Esophagus squamous epithelium (tissue), 4 donors: Measurements from ENCODE around the gene DSE.

Experiments
- POLR2A ChIP-seq, 4 donors: fragments of 450-650 bp; IDR thresholded peaks; one replicate each; pipeline ENCODE4 v1.6.1; 2017; ENCODE audit warnings: antibody characterized with exemption in 4 of 4, mild to moderate bottlenecking in 4 of 4, moderate library complexity in 3 of 4
- TF ChIP-seq, protein P1 (sequence below), 6 experiments: fragments of 450-650 bp in 4 of 6; fragments of 200-600 bp in 2 of 6; sonication (generic) in 2 of 6; IDR thresholded peaks; one replicate each; pipeline ENCODE4 v1.5.1; 2016 to 2019; ENCODE audit warnings: antibody characterized with exemption in 6 of 6, mild to moderate bottlenecking in 4 of 6, moderate library complexity in 4 of 6

- TF ChIP-seq, protein P1, sequence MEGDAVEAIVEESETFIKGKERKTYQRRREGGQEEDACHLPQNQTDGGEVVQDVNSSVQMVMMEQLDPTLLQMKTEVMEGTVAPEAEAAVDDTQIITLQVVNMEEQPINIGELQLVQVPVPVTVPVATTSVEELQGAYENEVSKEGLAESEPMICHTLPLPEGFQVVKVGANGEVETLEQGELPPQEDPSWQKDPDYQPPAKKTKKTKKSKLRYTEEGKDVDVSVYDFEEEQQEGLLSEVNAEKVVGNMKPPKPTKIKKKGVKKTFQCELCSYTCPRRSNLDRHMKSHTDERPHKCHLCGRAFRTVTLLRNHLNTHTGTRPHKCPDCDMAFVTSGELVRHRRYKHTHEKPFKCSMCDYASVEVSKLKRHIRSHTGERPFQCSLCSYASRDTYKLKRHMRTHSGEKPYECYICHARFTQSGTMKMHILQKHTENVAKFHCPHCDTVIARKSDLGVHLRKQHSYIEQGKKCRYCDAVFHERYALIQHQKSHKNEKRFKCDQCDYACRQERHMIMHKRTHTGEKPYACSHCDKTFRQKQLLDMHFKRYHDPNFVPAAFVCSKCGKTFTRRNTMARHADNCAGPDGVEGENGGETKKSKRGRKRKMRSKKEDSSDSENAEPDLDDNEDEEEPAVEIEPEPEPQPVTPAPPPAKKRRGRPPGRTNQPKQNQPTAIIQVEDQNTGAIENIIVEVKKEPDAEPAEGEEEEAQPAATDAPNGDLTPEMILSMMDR (IDR thresholded peaks at IDR 0.05) = no peak
- TF ChIP-seq POLR2A (IDR thresholded peaks at IDR 0.05) = no peak
Measured at GRCh38 chr6:116397914-116398313, 27.2 kb downstream of the DSE start.
